K562 (cell line): Measurements from ENCODE around the gene ZNF48. TPM values are rescaled to one million over a fixed set of nuclear protein-coding genes. Genes with fewer than 3 reads are reported as not detected.

Experiments used
- ATAC-seq: fragments of 200-7000 bp; cut with Tn5 transposase; 3 replicates; pipeline ENCODE4 v1.9.1; 2020; ENCODE audit warnings: moderate library complexity
- BruUV-seq: library from RNA; stranded (reverse); fragments of 400-500 nt; replicated peaks from 2 replicates; lab custom pipeline; 2021; lab: Mats Ljungman, UMichigan
- CTCF ChIA-PET: fragments of 300-600 bp; formaldehyde crosslinking; extraction: SDS; loops from one replicate; lab custom pipeline; 2021; ENCODE audit warnings: low intra/inter-chr PET ratio; lab: Yijun Ruan, JAX
- POLR2A ChIA-PET: fragments of 300-600, 350-650 bp; sonication (Branson Sonifier 250); formaldehyde crosslinking; extraction: SDS; loops from one replicate; lab custom pipeline; 2021; ENCODE audit warnings: antibody characterized with exemption, inconsistent platforms; lab: Yijun Ruan, JAX
- DNase-seq, 4 experiments: peaks; one replicate each; pipeline versions ENCODE4 v3.0.0 to v3.0.0-alpha.2; 2011 to 2018; ENCODE audit warnings: low spot score in 3 of 4, mixed read lengths in 3 of 4; ENCODE audit errors: extremely low read depth in 1 of 4
- FAIRE-seq: peaks from 2 replicates; lab custom pipeline; 2011; peaks lifted over from hg19 to GRCh38; lab: Jason Lieb, UNC
- H2AFZ ChIP-seq: 2 replicates; pipeline ENCODE4 v1.6.0; 2011; ENCODE audit warnings: low read depth, low read length, control low read depth, inconsistent platforms
- H3K27ac ChIP-seq: fragments of 200-600 bp; 3 replicates; pipeline ENCODE4 v1.8.0; 2011; ENCODE audit warnings: low read depth, mild to moderate bottlenecking, control low read depth, inconsistent platforms, low read length, moderate library complexity, mixed read lengths; ENCODE audit errors: extremely low read depth
- H3K27me3 ChIP-seq, 2 experiments: fragments of 300-600 bp in 1 of 2; 2 replicates in 1 of 2; 3 replicates in 1 of 2; pipeline versions ENCODE4 v1.6.0 to v1.8.0; 2011; ENCODE audit warnings: inconsistent platforms in 2 of 2, low read length in 2 of 2, mild to moderate bottlenecking in 1 of 2, mixed read lengths in 1 of 2, moderate library complexity in 1 of 2; ENCODE audit not compliant: control insufficient read depth in 2 of 2, insufficient read depth in 2 of 2
- H3K36me3 ChIP-seq: fragments of 300-600 bp; 3 replicates; pipeline ENCODE4 v1.8.0; 2011; ENCODE audit warnings: mild to moderate bottlenecking, low read length, inconsistent platforms; ENCODE audit not compliant: control insufficient read depth, insufficient read depth
- H3K4me1 ChIP-seq, 2 experiments: fragments of 200-600 bp in 1 of 2; replicated peaks in 1 of 2; 2 replicates in 1 of 2; 3 replicates in 1 of 2; pipeline versions ENCODE4 v1.5.1 to v1.8.0; 2011; ENCODE audit warnings: inconsistent platforms in 2 of 2, low read length in 2 of 2, mild to moderate bottlenecking in 1 of 2, mixed read lengths in 1 of 2, moderate library complexity in 1 of 2; ENCODE audit not compliant: control insufficient read depth in 2 of 2, insufficient read depth in 2 of 2
- H3K4me2 ChIP-seq: 2 replicates; pipeline ENCODE4 v1.6.1; 2011; ENCODE audit warnings: low read length, control low read depth, inconsistent platforms, mixed read lengths; ENCODE audit not compliant: insufficient read depth
- H3K4me3 ChIP-seq: fragments of 200-600 bp; sonication (generic), shearing (Covaris generic); 2 replicates; pipeline ENCODE4 v1.5.1; 2016; ENCODE audit warnings: control low read depth, inconsistent platforms
- H3K79me2 ChIP-seq: fragments of 200-600 bp; 3 replicates; pipeline ENCODE4 v1.8.0; 2011; ENCODE audit warnings: low read length, inconsistent platforms; ENCODE audit not compliant: control insufficient read depth, insufficient read depth
- H3K9ac ChIP-seq, 2 experiments: 2 replicates each; pipeline versions ENCODE4 v1.6.0 to v1.6.1; 2011; ENCODE audit warnings: low read depth in 2 of 2, low read length in 2 of 2, control low read depth in 1 of 2, inconsistent platforms in 1 of 2, mild to moderate bottlenecking in 1 of 2, mixed read lengths in 1 of 2; ENCODE audit not compliant: insufficient read depth in 1 of 2
- H3K9me1 ChIP-seq: one replicate; pipeline ENCODE4 v1.6.0; 2011; ENCODE audit warnings: inconsistent platforms, mild to moderate bottlenecking, low read length, moderate library complexity; ENCODE audit not compliant: control insufficient read depth, insufficient read depth
- H3K9me3 ChIP-seq: replicated peaks from 2 replicates; pipeline ENCODE4 v1.5.1; 2011; ENCODE audit warnings: low read depth, low read length, inconsistent platforms; ENCODE audit not compliant: control insufficient read depth, insufficient read depth
- H4K20me1 ChIP-seq: replicated peaks from 2 replicates; pipeline ENCODE4 v1.6.1; 2011; ENCODE audit warnings: low read length, inconsistent platforms, mixed read lengths; ENCODE audit not compliant: control insufficient read depth, insufficient read depth
- BRF1 ChIP-seq: IDR thresholded peaks from 3 replicates; pipeline ENCODE4 v1.6.1; 2011; ENCODE audit warnings: borderline replicate concordance, mild to moderate bottlenecking; ENCODE audit not compliant: insufficient read length; ENCODE audit errors: extremely low read depth
- CBX8 ChIP-seq: fragments of 200-600 bp; sonication (generic); IDR thresholded peaks from 2 replicates; pipeline ENCODE4 v1.6.1; 2012; ENCODE audit warnings: borderline replicate concordance, mixed run types, low read depth, mild to moderate bottlenecking, moderate library complexity, mixed read lengths, low read length, control low read depth, inconsistent platforms; ENCODE audit not compliant: poor library complexity, severe bottlenecking; ENCODE audit errors: extremely low read depth
- HNRNPUL1 ChIP-seq: fragments of 200-400 bp; formaldehyde crosslinking; IDR thresholded peaks from 2 replicates; pipeline ENCODE4 v1.6.1; 2017; ENCODE audit warnings: low read length
- LEF1 ChIP-seq: fragments of 450-650 bp; IDR thresholded peaks from 2 replicates; pipeline ENCODE4 v1.6.1; 2016; ENCODE audit warnings: mild to moderate bottlenecking
- RBFOX2 ChIP-seq: fragments of 200-400 bp; formaldehyde crosslinking; IDR thresholded peaks from 2 replicates; pipeline ENCODE4 v1.6.1; 2017; ENCODE audit warnings: low read depth, mild to moderate bottlenecking, low read length, moderate library complexity
- RREB1 ChIP-seq: fragments of 250-450 bp; sonication (Bioruptor Pico); IDR thresholded peaks from 2 replicates; pipeline ENCODE4 v1.4.0; 2020
- ZNF282 ChIP-seq: sonication (generic); formaldehyde crosslinking; IDR thresholded peaks from 2 replicates; pipeline ENCODE4 v1.8.1; 2023; ENCODE audit warnings: missing genetic modification reagents
- ZSCAN32 ChIP-seq: fragments of 450-650 bp; formaldehyde crosslinking; IDR thresholded peaks from 2 replicates; pipeline ENCODE4 v1.4.0; 2020; ENCODE audit warnings: mild to moderate bottlenecking, moderate library complexity
- WGBS: fragments of 100-300 bp; shearing (Covaris generic); methylation state at CpG from one replicate; pipeline ENCODE4 v1.1.6; 2016; ENCODE audit warnings: low coverage, mixed read lengths; ENCODE audit not compliant: insufficient coverage; ENCODE audit errors: missing lambda C conversion rate; 5-methylcytosine and 5-hydroxymethylcytosine counted together
- in situ Hi-C: fragments of 300-500 bp; cut with MboI; formaldehyde crosslinking; loops from 4 replicates; pipeline ENCODE4 v1.15.0; 2018; ENCODE audit warnings: inconsistent platforms, mixed read lengths
- intact Hi-C: fragments of 100-400 bp; cut with micrococcal nuclease; formaldehyde crosslinking; loops from 2 replicates; pipeline ENCODE4 v1.14.2; 2022
- polyA plus RNA-seq, 8 experiments: library from polyadenylated mRNA; depleted of rRNA in 4 of 8; stranded (reverse) in 5 of 8; unstranded in 3 of 8; fragments of >200 nt; fragmentation: Nextera tagmentation in 2 of 8; fragmentation: Illumina TruSeq in 1 of 8; extraction: Ambion mirVana in 2 of 8; extraction: Trizol in 1 of 8; gene quantifications; 2 replicates each; pipeline versions ENCODE4 v1.2.1 to v1.2.3, GENCODE V29; 2011 to 2014; ENCODE audit warnings: inconsistent platforms in 1 of 8, missing spikeins in 1 of 8
- total RNA-seq, 7 experiments: library from RNA; depleted of rRNA in 6 of 7; stranded (reverse); fragments of >200 nt in 6 of 7; fragmentation: Illumina TruSeq in 2 of 7; extraction: Trizol in 2 of 7; gene quantifications; 2 replicates each; pipeline versions ENCODE4 v1.2.1 to v1.2.3, GENCODE V29; 2011 to 2021; ENCODE audit warnings: low replicate concordance in 1 of 7

ZNF48 gene
- total and polyA plus RNA-seq, 9 of the 15 experiments (the other 6 are each of a cell fraction or from before 2014, with no cell fraction given): 0.38 to 11.6 (median 4.7) TPM

GRCh38 chr16:30359871-30360170 is 35.4 kb upstream of the ZNF48 start:
- Histone ChIP-seq H3K27me3 (no peaks in the 10 kb centered on the region), H2AFZ (no peak overlapping the region), H3K27ac (no peak overlapping the region), H3K4me1 (peaks cover 7 to 37% of the 10 kb centered on the region in 2 experiments; a peak in 4 of 5 replicates), H3K79me2 (peaks cover 29% of the 10 kb centered on the region), H3K4me2 (no peak overlapping the region), H3K36me3 (peaks cover 71% of the 10 kb centered on the region; the same call in 2 of the 3 replicates), H4K20me1 (no peaks in the 10 kb centered on the region; the same call in 1 of the 2 replicates), H3K9me3 (no peaks in the 10 kb centered on the region), H3K4me3 (no peak overlapping the region), H3K9ac (peak overlapping the region in 1 of 2 experiments; percentile 55; a peak in 1 of 4 replicates), H3K9me1 (no peaks in the 10 kb centered on the region)
- intact Hi-C loops (loop anchor here (5.0 kb wide), 1 partner anchor 47 kb away; the partner anchor contains the start of gene ZNF771), in situ Hi-C loops (loop anchor here (25.0 kb wide), 1 partner anchor 898 kb away; the partner anchor contains the start of genes BOLA2, SLX1B and SULT1A4)
- no TSS peak for BruUV-seq
- 0 out of 2 replicates have a peak, but pooled peaks have one; percentile 6 for TF ChIP-seq RBFOX2
- no peak for TF ChIP-seq LEF1
- no peak for ATAC-seq
- POLR2A ChIA-PET: interaction anchor here (0.6 to 8.2 kb wide), 4 partner anchors 8 to 40 kb away, joined by 3 to 77 read pairs (median 3); partner anchors contain the start of gene TBC1D10B
- CTCF ChIA-PET: no interaction called here
- DNase-seq: no peak
- 82% methylated on average over 6 of the region's 6 CpGs for WGBS
- FAIRE-seq: no peak

GRCh38 chr16:30361180-30361579 is 34.0 kb upstream of the ZNF48 start:
- DNase-seq: no peak
- no peak overlapping the region for H3K9ac ChIP-seq
- in situ Hi-C loops (loop anchor here (25.0 kb wide), 1 partner anchor 899 kb away; the partner anchor contains the start of genes BOLA2, SLX1B and SULT1A4), intact Hi-C loops (no loop called here)
- FAIRE-seq: no peak
- peaks cover 30% of the 10 kb centered on the region for H3K79me2 ChIP-seq
- no TSS peak for BruUV-seq
- WGBS: 92% methylated on average over 6 of the region's 7 CpGs
- no peak overlapping the region for H3K27ac ChIP-seq
- H3K36me3 ChIP-seq: peaks cover 83% of the 10 kb centered on the region
- H3K4me2 ChIP-seq: no peak overlapping the region
- CTCF ChIA-PET: interaction anchor here (0.5 kb wide), 1 partner anchor 274 kb away, joined by 3 read pairs; no protein-coding TSS in a partner anchor
- POLR2A ChIA-PET: interaction anchor here (8.2 kb wide), 1 partner anchor 8 kb away, joined by 77 read pairs; the partner anchor contains the start of gene TBC1D10B
- H3K4me1 ChIP-seq: peaks cover under 1 to 28% of the 10 kb centered on the region in 2 experiments; a peak in 4 of 5 replicates
- no peak for ATAC-seq
- no peaks in the 10 kb centered on the region for H3K9me1 ChIP-seq
- H4K20me1 ChIP-seq: no peaks in the 10 kb centered on the region; the same call in 1 of the 2 replicates
- H2AFZ ChIP-seq: no peak overlapping the region
- no peaks in the 10 kb centered on the region for H3K27me3 ChIP-seq
- H3K4me3 ChIP-seq: no peak overlapping the region
- no peaks in the 10 kb centered on the region for H3K9me3 ChIP-seq
- TF ChIP-seq RREB1 (CRISPR knock-in tag) (no peak), CBX8 (no peak), HNRNPUL1 (no peak), ZSCAN32 (CRISPR knock-in tag) (no peak), ZNF282 (CRISPR knock-in tag) (no peak), BRF1 (no peak)
